ENCODE measurements around the gene CGRRF1. TPM values are rescaled to one million over a fixed set of nuclear protein-coding genes. Genes with fewer than 3 reads are reported as not detected.

Gene CGRRF1
- total and polyA plus RNA-seq, 2 of the 13 experiments (the other 11 are each of a cell fraction or from before 2014, with no cell fraction given) = 16.8 to 18.2 TPM

GRCh38 chr14:54564071-54564867 is 54.6 kb downstream of the CGRRF1 start (continued):
- TF ChIP-seq HNF1A (IDR thresholded peaks at IDR 0.05; ENCODE audit: low read depth) (peak; percentile 76), HNF1A (CRISPR knock-in tag; IDR thresholded peaks at IDR 0.05; ENCODE audit: borderline replicate concordance) (peak; percentile 24; the same call in 1 of the 2 replicates), NPAS2 (CRISPR knock-in tag; IDR thresholded peaks at IDR 0.05; ENCODE audit: borderline replicate concordance) (no peak), STAG1 (CRISPR knock-in tag; IDR thresholded peaks at IDR 0.05) (peak; percentile 85), TSC22D2 (CRISPR knock-in tag; IDR thresholded peaks at IDR 0.05; ENCODE audit: borderline replicate concordance) (no peak), RAD21 (CRISPR knock-in tag; IDR thresholded peaks at IDR 0.05) (peak; percentile 33; the same call in 1 of the 2 replicates), NCOR1 (IDR thresholded peaks at IDR 0.05; ENCODE audit: borderline replicate concordance, low read length) (peak; percentile 38; the same call in 1 of the 2 replicates), FOXP1 (IDR thresholded peaks at IDR 0.05) (no peak), FOXP1 (CRISPR knock-in tag; IDR thresholded peaks at IDR 0.05) (0 out of 2 replicates have a peak, but pooled peaks have one; percentile 17), SMC3 (IDR thresholded peaks at IDR 0.05; ENCODE audit: low read length) (peak; percentile 57), MXI1 (IDR thresholded peaks at IDR 0.05; ENCODE audit: borderline replicate concordance, low read depth, low read length) (0 out of 3 replicates have a peak, but pooled peaks have one; percentile 40), AFF4 (CRISPR knock-in tag; IDR thresholded peaks at IDR 0.05) (no peak), GABPA (IDR thresholded peaks at IDR 0.05; ENCODE audit: low read depth, low read length) (no peak), GABPA (CRISPR knock-in tag; IDR thresholded peaks at IDR 0.05; ENCODE audit: low read depth) (no peak)

Data from HepG2 (cell line).